HG02852 (cell line): ENCODE measurements around the gene PNPLA6.
A peak's percentile ranks its signal among the peaks of the same experiment; 100 is the strongest.
"Not testable (repeated sequence)": the region's sequence is repeated elsewhere in the genome, so short reads cannot be mapped to it uniquely, and the experiment has no call there.

ENCODE experiments used
- ATAC-seq: cut with Tn5 transposase; IDR thresholded peaks from one replicate; pipeline ENCODE4 v1.9.1; 2021; ENCODE audit warnings: mild to moderate bottlenecking, moderate library complexity; ENCODE audit not compliant: unreplicated experiment

The PNPLA6 gene

DNA sequence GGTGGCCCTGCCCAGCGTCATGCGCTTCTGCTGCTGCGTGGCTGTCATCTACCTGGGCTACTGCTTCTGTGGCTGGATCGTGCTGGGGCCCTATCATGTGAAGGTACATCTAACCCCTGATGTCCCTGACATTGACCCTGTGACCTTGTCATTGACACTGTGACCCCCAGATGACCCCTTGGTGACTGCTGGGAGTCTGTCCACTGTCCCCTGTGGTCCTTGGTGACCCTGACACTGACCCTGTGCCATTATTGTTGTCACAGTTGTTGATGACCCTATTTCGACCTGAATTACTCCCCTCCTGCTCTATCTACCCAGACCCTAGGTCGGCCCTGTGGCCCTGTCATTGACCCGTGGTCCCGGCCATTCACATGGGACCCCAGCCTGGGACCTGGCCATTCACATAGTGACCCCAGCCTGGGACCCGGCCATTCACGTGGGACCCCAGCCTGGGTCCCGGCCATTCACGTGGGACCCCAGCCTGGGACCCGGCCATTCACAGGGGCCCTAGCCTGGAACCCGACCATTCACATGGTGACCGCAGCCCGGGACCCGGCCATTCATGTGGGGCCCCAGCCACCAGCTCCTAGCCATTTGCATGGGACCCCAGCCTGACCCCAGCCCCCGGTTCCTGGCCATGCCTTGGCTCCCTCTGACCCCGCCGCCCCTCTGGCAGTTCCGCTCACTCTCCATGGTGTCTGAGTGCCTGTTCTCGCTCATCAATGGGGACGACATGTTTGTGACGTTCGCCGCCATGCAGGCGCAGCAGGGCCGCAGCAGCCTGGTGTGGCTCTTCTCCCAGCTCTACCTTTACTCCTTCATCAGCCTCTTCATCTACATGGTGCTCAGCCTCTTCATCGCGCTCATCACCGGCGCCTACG, 5.7 kb upstream of the PNPLA6 start:
- ATAC-seq, result no peak

DNA sequence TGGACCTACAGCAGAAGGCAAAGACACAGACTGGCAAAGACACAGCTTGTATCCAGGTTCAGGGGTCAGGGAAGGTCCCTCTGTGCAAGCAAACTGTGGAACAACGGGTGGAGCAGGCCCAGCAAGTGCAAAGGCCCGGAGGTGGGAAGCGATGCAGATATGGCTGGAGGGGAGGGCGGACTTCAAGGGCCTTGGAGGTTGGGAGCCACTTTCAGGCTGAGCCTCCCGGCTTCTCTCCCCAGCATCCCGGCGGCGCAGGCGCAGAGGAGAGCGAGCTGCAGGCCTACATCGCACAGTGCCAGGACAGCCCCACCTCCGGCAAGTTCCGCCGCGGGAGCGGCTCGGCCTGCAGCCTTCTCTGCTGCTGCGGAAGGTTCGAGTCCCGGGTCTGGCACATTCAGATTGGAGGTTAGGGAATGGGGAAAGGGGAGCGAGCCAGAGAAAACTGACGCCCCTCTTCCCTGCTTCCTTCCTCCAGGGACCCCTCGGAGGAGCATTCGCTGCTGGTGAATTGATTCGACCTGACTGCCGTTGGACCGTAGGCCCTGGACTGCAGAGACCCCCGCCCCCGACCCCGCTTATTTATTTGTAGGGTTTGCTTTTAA, 2.1 kb upstream of the PNPLA6 start:
- no peak for ATAC-seq

DNA sequence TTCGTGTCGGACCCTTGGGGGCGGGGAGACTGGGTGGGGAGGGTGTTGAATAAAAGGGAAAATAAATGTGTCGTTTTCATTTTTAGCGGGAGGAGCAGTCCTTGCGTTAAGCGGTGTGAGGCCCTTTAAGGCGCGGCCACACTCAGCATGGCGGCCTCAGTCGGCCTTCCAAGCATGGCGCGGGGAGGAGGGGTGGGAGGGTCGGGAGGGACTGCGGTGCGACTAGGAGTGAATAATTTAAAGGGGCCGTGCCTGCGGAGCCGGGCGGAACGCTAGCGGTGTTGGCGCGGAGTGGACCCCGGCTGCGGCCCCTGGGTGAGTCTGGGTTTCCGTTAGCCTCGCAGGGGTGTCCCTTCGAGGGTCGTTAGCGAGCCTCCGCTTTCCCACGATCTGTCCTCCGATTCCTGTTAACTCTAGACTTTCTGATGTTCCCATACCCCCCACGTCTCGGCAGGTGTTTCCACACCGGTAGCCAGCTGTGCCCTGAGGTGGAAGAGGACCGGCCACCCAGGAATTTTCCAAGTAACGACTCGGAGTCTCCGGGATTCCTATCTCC, 1.5 kb upstream of the PNPLA6 start:
- no peak for ATAC-seq

DNA sequence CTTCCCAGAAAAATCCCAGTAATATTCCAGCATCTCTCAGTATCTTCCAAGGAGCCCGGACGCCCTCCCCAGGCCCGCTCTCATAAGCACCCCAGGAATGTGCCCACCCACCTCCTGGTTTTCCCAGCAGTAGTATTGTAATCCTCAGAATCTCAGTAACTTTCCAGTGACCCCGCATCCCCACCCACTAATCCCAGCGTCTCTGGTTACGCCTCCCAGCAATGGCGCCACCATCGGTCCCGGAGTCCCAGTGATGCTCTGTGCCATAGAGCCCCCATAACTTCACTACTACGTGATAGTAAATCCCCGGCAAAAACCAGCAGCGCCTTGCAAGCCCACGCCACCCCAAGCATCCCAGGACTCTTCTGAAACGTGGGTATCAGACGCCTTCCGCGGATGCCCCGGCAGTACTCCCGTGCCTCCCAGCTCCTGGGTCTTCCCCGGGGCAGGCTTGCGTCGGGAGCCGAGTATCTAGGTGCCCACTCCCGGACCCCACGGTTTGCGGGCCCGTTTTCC, 928 bp upstream of the PNPLA6 start:
- ATAC-seq, result peak; percentile 8

DNA sequence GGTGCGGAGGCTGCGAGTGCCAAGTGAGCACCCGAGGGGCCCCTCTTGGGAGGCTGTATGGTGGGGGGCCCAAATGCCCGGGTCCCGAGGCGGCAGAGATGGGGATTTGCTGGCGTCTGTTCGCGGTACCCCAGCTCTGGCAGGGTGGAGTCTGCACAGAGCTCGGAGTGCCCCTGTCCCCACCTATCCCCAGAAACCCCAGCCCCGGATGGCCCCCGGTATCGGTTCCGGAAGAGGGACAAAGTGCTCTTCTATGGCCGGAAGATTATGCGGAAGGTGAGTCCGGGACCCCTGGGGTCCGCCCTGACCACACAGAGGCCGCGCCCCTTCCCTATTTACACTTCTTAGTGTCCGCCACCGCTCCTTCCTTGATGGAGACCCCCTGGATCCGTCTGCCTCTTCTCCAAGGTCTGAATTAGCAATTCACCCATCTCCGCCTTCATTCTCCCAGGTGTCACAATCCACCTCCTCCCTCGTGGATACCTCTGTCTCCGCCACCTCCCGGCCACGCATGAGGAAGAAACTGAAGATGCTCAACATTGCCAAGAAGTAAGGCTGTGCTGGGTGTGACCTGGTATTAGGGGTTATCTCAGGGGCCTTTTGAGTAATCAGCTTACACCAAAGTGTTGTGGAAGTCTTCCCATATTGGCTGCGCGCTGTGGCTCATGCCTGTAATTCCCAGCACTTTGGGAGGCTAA, 630 bp downstream of the PNPLA6 start:
- no peak for ATAC-seq

DNA sequence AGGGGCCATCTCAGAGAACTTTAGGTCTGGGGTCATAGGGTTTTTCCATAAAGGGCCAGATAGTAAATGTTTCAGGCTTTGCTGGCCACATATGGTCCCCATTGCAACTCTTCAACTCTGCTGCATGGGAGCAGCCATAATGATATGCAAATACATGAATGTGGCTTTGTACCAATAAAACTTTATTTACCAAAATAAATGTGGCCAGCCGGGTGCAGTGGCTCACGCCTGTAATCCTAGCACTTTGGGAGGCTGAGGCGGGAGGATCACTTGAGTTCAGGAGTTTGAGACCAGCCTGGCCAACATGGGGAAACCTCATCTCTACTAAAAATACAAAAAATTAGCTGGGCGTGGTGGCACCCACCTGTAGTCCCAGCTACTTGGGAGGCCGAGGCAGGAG, 3.5 kb downstream of the PNPLA6 start:
- ATAC-seq, result not testable (repeated sequence)

DNA sequence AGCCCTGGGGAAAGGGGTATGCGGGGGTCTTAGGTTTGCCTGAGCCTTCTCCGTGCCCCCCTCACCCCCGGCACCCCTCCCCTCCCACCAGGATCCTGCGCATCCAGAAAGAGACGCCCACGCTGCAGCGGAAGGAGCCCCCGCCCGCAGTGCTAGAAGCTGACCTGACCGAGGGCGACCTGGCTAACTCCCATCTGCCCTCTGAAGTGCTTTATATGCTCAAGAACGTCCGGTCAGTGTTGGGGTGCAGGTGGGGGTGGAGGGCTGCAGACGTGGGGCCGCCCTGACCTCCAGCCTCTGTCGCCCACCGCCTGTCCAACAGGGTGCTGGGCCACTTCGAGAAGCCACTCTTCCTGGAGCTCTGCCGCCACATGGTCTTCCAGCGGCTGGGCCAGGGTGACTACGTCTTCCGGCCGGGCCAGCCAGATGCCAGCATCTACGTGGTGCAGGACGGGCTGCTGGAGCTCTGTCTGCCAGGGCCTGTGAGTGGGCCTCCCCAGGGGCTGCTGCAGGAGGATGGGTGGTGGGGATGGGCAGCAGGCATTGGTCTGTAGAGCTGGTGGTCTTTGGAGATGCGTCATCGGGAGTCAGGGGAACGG, 4.4 kb downstream of the PNPLA6 start:
- no peak for ATAC-seq

DNA sequence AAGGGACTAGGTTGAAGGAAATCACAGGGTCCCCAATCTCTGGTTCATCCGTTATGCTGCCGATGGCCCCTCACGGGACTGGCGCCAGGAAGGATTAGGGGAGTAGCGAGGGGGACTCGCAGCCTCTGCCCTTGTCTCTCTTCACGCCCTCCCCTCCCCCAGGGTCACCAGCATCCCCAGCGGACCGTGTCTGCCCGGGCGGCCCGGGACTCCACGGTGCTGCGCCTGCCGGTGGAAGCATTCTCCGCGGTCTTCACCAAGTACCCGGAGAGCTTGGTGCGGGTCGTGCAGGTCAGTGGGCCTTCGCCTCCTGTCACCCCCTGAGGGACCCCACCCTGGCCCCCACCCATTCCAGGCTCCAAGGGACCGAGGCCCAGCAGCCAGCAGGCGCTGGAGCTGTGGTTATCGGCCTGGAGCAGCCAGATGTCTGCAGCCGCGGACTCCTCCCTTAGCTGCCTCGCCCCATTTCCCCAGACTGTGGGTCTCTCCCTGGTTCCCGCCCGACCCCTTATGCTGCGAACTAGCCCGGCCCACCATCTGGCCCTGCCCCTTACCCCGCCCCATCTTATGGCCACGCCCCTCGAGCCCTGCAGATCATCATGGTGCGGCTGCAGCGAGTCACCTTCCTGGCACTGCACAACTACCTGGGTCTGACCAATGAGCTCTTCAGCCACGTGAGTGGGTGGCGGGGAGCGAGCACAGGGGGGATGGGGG, 5.4 kb downstream of the PNPLA6 start:
- no peak for ATAC-seq

DNA sequence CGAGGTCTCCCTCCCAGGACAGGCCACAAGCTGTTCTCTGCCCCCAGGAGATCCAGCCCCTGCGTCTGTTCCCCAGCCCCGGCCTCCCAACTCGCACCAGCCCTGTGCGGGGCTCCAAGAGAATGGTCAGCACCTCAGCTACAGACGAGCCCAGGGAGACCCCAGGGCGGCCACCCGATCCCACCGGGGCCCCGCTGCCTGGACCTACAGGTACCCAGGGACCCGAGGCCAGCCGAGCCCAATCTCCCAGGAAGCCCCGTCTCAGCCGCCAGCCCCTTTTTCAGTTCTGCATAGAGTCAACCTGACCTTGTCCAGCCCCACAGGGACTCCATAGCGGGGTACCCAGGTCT, 5.9 kb downstream of the PNPLA6 start:
- ATAC-seq, result no peak

DNA sequence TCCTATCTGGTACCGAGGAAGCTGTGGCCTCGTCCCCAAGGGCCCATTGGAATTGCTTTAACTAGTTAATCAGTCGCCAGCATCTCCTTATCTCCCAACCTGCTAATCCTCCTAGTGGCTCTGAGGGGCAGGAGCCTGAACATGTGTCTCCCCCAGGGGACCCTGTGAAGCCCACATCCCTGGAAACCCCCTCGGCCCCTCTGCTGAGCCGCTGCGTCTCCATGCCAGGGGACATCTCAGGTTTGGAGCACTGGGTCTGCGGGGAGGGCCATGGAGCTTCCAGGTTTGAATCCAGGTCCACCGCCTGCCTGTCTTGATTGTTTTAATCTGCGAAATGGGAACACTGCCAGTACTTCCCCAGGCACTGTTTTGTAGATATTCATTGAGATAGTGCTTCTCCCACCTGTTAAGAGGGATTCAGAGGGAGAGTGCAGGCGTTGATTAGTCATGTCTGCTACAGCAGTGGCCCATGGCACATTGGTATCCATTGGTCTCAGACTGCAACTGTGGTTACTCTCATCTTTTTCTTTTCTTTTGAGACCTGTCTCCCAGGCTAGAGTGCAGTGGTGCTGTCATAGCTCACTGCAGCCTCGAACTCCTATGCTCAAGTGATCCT, 6.4 kb downstream of the PNPLA6 start:
- no peak for ATAC-seq

DNA sequence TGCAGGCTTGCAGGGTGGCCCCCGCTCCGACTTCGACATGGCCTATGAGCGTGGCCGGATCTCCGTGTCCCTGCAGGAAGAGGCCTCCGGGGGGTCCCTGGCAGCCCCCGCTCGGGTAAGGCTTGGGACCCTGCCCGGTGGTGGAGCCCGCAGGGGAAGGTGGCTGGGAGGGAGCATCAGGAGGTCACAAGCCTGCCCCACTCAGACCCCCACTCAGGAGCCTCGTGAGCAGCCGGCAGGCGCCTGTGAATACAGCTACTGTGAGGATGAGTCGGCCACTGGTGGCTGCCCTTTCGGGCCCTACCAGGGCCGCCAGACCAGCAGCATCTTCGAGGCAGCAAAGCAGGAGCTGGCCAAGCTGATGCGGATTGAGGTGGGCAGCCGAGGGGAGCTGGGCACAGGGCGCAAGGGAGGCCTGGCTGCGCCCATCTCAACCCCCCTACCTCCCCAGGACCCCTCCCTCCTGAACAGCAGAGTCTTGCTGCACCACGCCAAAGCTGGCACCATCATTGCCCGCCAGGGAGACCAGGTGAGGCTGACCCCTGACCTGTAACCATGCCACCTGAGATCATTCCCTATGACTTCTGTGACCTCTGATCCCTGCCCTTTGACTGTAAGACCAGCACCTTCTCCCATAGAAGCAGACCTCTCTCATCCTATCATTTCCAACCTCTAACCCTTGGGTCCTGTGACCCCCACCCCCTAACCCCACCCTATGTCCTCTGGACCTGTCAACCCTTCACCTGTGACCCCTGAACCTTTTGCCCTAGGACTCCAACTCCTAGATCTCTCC, 7.2 kb downstream of the PNPLA6 start:
- no peak for ATAC-seq

DNA sequence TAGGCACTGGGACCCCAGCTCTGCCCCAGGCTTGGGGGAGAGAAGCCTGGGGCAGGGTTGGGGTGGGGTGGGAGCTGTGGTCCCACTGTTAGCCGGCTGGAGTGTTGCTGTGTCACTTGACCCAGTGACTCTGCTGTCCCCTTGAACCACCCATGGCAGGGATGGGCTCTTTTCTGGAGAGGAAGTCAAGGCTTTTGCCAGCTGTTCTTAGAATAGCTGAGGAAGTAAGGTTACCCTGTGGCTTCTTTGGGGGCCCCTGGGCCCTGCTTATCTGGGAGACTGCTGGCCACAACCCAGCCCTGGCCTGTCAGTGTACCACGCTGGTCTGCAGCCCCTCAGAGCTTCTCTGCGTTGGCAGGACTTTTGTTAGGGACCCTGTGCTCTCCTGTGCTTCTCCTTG, 9.1 kb downstream of the PNPLA6 start:
- ATAC-seq, result no peak

DNA sequence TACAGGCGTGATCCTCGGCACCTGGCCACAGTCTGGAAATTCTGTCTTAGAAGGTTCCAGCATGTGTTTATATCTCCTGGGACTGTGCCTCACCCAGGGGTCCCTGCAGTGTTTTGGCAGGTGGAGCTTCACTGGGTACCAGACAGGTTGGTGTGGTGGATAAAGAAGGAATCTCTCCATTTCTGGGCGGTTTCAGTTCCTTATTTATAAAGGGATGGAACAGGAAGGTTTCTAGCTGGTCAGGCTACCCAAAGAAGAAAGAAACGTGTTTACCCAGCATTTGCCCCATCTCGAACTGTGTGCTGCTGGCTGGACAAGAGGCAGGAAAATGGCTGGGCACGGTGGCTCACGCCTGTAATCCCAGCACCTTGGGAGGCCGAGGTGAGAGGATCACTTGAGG, 9.8 kb downstream of the PNPLA6 start:
- ATAC-seq, result no peak

DNA sequence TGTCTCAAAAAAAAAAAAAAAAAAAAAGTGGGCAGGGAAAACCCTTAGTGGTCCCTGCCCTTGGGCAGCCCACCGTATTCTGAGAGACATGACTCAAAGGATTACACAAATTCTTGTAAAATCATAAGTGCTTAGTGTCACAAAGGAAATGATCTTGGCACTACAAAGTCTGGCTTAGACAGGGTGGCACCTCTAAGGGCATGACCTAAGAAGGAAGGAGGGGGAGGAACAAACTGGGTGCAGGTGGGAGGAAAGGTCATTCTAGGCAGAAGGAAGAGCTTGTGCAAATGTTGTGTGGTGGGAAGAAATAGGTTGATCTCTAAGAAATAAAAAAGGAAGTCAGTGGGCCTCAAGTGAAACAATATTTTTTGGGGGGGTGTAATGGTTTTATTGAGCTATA, 10.4 kb downstream of the PNPLA6 start:
- no peak for ATAC-seq

DNA sequence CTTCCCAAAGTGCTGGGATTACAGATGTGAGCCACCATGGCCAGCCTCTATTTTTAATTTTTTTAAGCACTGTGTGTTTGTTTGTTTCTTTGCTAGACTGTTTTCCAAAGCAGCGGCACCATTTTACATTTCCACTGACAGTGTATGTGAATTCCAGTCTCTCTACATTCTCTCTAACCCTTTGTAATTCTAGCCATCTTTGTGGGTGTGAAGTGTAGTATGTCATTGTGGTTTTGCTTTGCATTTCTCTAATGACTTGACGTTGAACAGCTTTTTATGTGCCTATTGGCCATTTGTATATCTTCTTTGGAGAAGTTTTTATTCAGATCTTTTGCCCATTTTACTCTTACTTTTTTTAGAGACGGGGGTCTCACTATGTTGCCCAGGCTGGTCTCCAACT, 11.6 kb downstream of the PNPLA6 start:
- no peak for ATAC-seq

DNA sequence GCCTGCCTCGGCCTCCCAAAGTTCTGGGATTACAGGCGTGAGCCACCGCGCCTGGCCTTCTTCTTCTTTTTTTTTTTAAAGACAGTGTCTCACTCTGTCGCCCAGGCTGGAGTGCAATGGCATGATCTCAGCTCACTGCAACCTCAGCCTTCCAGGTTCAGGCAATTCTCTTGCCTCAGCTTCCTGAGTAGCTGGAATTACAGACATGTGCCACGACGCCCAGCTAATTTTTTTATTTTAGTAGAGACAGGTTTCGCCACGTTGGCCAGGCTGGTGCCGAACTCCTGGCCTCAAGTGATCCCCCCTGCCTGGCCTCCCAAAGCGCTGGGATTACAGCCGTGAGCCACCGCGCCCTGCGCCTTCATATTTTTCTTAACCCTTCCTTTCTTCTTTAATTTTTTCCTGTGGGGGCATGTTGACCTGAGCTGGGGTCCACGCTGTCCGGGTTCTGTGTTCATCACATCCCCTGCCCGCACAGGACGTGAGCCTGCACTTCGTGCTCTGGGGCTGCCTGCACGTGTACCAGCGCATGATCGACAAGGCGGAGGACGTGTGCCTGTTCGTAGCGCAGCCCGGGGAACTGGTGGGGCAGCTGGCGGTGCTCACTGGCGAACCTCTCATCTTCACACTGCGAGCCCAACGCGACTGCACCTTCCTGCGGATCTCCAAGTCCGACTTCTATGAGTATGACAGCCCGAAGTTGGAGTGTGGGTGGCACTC, 14.1 kb downstream of the PNPLA6 start:
- ATAC-seq, result no peak

DNA sequence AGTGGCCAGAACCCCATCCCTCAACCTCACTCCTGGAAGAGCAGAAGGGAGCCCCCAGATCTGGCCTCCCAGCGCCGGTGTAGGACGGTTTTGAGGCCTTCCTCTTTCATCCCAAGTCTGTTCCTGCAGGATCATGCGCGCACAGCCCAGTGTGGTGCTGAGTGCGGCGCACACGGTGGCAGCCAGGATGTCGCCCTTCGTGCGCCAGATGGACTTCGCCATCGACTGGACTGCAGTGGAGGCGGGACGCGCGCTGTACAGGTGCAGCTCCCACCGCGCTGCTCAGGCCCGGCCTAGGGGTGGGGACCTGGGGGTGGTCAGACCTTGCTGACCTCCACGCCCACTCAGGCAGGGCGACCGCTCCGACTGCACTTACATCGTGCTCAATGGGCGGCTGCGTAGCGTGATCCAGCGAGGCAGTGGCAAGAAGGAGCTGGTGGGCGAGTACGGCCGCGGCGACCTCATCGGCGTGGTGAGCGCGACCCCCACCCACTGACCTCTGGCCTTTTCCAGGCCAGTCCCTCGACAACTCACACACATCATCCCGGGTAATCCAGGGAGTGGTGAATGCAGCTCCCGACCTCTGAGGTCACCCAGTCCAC, 14.8 kb downstream of the PNPLA6 start:
- no peak for ATAC-seq
